SKM-1 (cell line): ENCODE measurements around the gene DMD.
"Not testable (repeated sequence)": the region's sequence is repeated elsewhere in the genome, so short reads cannot be mapped to it uniquely, and the experiment has no call there.

Source experiments
- DNase-seq: peaks from one replicate; lab custom pipeline; 2025; ENCODE audit not compliant: unreplicated experiment; lab: John Stamatoyannopoulos, UW

DMD gene

DNA sequence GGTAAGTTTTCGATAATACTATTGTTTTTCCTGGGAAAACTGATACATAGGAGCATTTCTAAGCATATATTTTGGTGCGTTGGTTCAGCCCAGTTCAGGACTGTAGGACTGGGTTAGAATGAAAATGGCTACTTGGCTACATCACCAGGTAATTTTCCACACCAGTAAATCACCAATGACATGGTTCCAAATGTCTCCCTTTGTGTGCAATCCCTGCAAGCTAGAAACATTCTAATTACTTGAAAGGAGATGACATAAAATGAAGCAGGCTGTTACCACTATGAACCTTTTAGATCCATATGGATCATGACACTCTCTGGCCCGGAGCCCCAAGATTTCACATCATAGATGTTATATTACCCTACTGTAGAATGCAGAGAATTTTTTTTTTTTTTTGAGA is 1562.1 kb downstream of the DMD start:
- DNase-seq: no peak

DNA sequence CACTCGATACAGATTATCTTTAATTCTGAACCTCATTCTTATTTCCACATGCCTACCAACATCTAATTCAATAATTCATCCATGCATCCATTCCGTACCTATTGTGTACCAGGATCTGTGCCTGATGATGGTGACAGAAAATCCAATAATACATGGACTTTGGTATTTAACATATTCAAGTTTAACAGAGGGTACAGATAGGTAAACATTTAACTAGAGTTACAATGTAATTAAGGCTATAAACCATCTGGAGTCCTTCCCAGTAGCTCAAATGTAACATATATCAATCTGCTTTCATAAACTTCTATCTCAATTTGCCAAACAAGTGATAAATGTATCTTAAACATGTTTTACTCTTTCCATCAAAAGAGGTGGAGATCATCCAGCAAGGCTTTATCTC is 1578.0 kb downstream of the DMD start:
- DNase-seq: no peak

DNA sequence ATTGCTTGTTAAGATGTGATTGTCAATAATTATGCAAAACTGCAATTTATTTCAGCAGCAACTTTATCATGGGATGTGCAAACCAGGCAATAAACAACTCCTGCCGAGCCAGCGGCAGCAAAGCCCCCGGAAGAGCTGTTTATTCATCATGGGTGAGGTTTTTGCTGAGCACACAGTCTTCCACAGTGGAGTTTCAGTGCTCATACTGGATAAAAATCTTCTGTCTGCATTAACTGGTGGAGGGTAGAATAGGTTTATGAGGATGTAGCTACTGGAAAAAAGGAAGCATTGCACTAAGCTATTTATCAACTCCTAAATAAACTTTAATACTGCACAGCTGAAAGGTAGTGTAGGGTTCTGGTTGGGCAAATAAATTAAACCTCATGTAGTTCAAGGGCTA is 1582.2 kb downstream of the DMD start:
- no peak for DNase-seq

DNA sequence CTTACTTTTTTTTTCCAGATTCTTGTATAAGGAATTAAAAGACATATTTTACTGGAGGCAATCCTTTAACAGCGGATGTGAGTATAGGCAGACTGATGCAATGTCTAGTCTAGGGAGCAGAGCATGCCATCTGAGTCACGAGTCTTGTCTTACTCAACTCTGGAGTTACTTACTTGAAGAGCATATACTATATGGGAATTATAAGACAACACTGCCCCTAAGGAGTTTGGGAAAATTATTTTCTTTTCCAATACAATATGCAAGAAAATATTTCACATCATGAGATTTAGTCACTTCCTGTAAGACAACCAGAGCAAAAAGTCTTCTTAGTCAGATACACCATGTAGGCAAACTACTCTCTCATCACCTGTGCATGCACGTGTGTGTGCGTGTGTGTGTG is 1602.2 kb downstream of the DMD start:
- no peak for DNase-seq

DNA sequence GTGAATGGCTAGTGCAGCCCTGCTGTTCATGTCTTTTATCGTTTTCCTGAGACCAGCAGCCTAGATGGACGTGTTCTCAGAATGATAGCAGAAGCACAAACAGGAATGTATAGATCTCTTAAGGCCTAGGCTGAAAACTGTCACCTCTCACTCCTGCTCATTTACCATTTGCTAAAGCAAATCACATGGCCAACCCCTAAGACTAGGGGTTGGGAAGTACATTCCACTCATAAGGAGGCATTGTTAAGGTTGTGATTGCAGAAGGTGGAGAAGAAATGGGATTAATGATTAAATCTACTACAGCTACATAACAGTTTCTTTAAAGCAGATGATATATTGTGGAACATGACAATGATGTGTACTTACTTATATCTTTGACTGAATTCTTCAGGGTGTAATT is 1602.7 kb downstream of the DMD start:
- no peak for DNase-seq

DNA sequence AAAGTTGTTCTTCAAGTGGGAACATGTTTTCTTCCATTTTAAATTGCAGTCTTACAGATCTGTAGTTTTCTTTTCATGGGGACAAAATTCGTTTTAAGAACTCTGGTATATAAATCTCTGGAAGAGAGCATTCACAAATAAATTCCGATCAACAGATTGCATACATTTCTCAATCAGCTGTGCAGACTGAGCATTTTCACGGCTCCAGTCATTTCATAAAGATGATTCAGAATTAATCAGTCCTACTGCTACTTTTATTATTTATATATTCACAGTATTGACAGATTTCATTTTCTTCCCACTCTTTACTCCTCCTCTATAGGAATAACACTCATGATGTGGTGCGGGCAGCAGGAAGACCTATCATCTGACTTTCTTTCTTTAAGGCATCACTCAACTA is 1604.6 kb downstream of the DMD start:
- no peak for DNase-seq

DNA sequence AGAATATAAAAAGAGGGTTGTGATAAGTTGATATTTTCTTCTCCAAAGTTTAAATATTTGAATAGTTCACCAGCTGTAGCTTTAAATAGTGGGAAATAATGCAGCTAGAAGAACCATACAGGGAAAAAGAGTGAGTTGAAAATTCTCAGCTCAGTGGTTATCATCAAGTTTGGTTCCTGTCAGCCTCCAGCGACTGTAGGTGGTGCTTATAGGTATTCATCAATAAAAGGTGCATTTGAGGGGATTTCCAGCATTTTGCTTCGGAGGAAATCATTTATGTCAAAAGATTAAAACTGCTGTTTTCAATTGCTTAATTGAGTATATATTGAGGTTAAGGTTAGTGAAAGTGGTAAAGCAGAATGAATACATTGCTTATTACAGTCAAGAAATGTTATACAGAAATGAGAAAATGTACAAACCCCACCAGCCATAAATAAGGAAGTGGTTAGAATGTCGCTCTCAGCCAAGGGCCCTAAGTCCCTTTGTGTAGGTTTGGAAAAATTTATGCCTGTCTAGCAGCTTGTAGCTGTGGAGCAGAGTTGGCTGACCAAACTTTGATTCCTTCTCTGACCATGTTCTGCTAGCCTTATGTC is 1606.6 kb downstream of the DMD start:
- DNase-seq: no peak

DNA sequence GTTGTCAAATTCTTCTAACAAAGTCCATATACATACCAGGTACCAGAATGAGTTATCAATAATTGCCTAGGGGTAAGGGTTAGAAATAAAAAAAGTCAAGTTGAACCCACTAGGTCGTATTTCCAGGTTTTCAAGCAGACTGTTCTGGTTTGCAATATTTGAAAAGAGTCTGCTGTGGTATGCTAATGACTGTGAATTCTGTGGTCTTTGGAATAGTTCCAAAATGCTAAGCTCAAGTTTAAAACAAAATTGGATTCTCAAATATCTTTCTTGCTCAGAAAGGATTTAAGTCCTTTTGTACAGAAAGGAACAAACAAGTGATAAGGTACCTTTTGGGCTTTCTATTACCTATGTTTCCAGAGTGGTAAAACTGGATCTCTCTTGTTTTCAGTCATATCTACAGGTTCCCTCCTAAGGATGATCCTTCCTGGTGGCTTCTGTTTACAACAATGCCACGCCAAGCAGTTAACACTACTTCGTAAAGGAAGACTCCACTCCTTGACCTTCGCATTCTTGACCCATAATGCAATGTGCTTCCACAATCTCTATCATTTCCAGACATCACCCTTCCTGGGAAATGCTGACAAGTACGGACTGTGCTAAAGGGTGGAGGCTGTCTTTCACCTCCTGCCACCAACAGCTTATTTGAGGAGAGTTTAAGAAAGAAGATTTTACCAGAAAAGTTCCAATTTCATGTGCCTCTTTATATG is 1607.8 kb downstream of the DMD start:
- DNase-seq: no peak

DNA sequence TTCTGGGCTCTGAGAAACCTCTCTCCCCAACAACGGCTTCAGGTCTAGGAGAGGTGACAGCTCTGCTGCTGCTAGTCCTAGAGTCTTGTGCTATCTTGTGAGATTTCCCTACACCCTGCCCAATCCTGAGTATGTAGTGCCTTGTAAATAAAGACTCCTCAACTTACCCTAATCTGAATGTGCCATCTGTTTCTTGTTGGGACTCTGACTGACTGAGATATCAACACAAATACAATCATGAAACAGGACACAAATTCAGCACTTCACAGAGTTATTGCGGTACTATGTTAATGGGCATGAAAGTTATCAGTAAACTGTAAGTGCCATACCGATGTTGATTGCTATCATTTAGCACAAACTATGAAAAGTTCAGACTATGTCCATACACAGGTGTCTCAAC is 1610.5 kb downstream of the DMD start:
- DNase-seq: no peak

DNA sequence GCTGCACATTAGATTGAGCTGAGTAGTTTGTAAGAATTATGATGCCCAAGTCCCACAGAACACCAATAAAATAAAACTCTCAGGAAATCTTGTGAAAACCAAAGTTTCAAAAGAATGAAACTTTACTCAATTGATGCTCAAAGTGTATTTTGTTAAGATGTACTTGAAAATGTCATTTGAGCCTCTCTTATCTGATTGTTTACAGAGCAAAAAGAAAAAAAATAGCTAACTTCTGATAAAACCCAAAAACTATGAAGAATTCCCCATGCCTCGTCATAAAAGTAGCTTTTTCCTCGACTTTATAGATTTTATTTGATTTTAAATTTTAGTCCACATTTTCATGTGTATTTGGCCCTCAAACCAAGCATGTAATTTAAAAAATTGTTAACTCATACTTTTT is 1618.0 kb downstream of the DMD start:
- no peak for DNase-seq

DNA sequence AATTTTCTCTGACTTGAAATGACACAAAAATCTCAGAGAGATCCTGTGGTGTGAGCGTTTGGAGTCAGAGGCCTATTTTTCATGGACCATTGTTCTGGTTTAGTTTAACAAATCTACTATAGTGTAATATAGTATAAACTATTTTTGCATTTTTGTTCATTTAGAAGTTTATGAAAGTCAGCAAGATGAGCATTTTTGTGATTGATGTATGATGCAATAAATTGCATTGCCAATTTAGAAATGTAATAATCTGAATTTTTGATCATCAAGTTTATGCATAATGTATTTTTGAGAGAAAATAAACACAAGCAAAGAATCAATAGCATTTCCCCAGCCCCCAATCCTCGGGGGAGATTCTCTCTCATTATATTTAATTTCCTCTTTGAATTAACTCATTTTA is 1620.0 kb downstream of the DMD start:
- no peak for DNase-seq

DNA sequence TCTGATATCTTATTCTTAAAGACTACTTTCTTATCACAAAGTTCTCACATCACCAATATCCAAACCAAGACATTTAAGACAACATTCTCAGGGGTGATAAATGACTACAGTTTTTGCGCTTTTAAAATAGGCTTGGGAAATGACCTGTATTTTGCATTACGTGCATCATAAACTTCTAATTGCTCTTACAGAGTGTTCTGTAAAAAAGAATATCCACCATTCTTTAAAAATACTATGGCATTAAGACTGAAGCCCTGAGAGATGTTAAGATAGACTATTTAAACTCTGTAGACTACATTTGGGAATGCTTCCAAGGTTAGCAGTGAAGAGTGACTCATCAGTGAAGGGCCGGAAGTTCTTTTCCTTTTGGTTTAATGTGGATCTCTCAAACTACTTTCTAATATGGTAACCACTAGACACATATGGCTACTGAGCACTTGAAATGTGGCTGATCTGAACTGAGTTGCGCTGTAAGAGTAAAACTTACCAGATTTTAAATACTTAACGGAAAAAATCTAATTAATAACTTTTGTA is 1620.7 kb downstream of the DMD start:
- DNase-seq: no peak

DNA sequence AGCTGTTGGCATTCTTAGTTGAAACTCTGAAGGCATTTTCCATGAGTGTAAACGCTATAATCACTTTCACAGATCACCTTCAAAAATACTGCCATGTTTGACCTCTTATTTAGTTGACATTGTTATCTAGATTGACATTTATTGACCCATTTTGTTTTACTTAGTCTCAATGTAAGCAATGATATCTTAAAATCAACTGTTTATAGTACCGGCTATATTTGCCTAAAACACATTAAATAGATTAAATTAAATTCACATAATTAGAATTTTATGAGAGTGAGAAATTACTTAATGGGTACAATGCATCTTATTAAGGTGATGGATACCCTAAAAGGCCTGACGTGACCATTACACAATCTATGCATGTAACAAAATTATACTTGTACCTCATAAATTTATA is 1621.8 kb downstream of the DMD start:
- no peak for DNase-seq

DNA sequence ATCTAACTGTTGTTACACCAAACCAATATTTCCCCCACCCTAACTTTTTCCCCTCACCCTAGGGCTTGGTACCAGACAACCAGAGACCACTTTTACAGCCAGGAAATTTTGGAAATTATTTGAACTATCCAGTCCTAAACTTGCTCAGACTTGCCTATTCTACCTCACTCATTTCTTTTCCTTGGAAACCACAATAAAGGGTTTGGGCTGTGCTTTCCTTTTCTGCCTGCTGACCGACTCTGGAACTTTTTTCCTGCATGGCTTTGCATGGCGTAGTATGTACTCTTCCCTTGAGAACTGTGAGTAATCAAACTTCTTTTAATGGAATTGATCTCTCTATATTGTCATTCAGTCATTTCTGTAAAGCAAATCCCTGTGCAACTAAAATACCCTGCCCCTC is 1623.0 kb downstream of the DMD start:
- no peak for DNase-seq

DNA sequence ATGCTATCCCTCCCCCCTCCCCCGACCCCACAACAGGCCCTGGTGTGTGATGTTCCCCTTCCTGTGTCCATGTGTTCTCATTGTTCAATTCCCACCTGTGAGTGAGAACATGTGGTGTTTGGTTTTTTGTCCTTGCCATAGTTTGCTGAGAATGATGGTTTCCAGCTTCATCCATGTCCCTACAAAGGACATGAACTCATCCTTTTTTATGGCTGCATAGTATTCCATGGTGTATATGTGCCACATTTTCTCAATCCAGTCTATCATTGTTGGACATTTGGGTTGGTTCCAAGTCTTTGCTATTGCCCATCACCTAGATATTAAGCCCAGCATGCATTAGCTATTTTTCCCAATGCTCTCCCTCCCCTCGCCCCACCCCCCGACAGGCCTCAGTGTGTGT is 1627.5 kb downstream of the DMD start:
- DNase-seq: not testable (repeated sequence)

DNA sequence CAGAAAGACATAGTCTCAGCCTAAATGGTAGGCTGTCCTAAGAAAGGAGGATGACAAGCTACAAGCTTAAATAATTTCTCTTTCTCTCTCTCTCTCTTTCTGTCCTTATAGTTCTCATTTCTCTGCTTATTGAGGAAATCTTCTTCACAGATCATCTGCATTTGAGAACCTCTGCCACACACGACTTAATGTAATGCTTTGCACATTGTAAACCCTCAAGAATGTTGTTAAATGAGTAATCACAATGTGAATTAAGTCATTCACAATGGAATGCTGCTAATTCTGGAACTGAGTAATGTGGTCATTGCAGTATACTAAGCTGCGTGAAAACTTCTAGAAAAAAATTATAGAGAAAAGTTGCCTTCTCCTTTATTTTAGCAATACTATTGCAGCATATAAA is 1630.6 kb downstream of the DMD start:
- no peak for DNase-seq

DNA sequence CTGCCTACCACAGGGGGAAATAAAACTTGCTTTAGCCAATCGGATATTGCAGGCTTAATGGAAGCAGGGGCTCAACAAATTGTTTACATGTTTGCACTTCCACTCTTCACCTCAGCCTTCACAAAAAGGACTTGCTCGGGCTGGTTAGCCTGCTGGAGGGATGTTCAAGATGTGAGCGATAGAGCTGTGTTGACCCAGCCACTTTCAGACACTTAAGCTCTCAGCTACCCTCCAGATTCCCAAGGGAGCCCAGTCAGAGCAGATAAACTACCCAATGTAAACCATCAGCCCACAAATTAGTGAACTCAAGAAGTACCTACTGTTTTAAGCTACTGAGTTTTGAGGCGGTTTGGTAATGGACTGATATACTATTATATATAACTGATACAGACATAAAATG is 1631.1 kb downstream of the DMD start:
- DNase-seq: no peak

DNA sequence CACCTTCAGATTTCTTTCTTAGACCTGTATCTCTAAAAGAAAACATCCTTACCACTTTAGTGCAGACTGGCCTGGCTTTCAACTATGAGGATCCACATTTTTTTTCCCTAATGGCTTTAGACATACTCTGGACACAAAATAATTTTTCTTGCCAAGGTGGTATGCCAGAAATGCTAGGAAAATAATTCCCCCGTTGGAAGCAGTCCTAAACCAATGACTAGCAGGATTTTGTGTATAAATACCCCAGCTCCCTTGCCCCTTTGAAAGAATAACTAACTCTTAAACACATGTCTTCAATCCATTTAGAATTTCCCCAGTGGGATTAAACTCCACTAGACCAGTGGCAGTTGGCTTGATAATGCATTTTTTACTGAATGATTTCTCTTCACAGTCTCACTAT is 1639.0 kb downstream of the DMD start:
- no peak for DNase-seq

DNA sequence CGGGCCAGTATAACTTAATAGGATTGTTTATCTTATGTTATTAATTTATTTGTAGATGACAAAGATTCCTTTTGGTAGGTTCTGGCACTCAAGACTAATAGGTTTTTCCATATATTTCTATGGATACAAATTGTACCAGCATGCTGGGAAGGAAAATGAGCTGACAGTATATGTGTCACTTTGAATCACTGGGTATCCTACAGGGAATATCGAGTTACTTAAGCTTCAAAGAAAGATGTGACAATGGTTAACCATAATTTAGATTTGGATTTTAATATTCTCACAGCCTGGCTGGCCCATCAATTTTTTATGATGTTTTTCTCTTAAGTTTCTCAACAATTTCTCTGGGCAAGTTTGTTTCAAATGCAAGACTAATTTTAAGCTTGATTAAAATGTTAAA is 1640.7 kb downstream of the DMD start:
- no peak for DNase-seq

DNA sequence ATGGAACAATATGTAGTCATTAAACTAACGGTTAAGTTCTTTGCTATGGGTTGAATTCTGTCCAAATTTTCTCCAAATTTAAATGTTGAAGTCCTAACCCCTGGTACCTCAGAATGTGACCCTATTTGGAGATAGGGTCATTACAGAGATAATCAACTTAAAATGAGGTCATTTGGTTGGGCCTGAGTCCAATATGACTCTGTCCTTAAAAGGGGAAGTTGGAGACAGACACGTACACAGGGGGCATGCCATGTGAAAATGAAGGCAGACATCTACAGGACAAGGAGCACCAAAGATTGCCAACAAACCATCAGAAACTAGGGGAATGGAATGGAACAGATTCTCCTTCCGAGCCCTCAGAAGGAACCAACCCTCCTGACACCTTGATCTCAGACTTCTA is 1647.6 kb downstream of the DMD start:
- no peak for DNase-seq

DNA sequence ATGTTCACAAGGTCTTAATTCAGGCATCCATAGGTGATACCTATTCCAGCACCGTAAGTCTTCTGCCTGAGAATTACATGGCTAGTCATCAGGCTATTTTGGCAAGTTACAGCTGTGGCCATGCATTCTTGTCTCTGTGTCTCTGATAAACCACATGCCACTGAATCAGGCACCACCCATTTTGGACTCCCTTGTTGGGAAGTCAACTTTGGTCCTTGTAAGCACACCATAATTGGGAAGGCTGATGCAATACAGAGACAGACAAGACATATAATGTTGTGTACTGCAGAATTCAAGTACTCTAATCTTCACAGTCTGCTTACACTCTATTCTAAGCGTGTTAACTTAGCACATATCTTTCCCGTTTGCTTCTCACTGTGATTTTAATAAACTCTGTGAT is 1655.8 kb downstream of the DMD start:
- no peak for DNase-seq

DNA sequence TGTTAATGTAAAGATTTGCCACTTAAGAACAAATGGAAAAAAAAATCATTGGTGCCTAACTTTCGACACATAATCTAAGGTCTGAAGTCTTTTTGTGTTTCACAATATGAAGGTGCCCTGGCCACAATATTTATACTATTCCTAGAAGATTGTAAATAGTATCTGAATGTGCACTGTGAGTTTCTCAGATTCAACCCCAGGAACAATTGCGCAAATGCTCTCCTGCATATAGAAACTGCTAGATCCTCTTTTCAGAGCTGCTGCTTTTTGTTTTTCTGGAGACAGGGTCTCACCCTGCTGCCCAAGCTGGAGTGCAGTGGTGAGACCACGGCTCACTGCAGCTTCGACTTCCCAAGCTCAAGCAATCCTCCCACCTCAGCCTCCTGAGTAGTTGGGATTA is 1659.4 kb downstream of the DMD start:
- DNase-seq: no peak

DNA sequence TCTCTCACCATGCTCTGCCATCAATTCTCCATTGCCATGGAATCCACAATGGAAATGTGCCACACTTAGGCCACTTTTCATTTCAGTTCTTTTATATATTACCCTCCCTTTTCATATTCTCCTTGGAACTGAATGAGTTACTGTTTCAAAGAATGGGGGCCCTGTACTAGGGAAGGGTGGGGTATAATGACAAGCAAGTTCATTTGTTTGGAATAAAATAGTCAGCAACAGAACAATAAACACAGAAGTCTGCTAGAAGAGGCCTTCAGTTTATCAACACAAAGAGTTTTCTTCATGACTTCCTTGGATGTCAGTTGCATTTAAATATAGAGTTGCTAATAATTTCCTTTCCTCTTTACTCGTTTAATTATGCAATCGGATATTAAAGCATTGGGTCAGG is 1661.2 kb downstream of the DMD start:
- DNase-seq: no peak
